ENCODE measurements around the gene AMDHD2.
"Not testable (repeated sequence)": the region's sequence is repeated elsewhere in the genome, so short reads cannot be mapped to it uniquely, and the experiment has no call there.

GRCh38 chr16:2560131-2560797 lies 40.1 kb downstream of the AMDHD2 start:
- TF ChIP-seq CTCF, EZH2phosphoT487 (IDR thresholded peaks at IDR 0.05): not testable (repeated sequence)
